Activated CD4-positive, CD25-positive, alpha-beta regulatory T cell (primary cell): ENCODE results near the gene TBC1D9B.
"Not testable (repeated sequence)": the region's sequence is repeated elsewhere in the genome, so short reads cannot be mapped to it uniquely, and the experiment has no call there.

Experiments
- DNase-seq, 4 experiments: peaks; one replicate each; lab custom pipeline; 2025; lab: John Stamatoyannopoulos, UW

Gene TBC1D9B

DNA sequence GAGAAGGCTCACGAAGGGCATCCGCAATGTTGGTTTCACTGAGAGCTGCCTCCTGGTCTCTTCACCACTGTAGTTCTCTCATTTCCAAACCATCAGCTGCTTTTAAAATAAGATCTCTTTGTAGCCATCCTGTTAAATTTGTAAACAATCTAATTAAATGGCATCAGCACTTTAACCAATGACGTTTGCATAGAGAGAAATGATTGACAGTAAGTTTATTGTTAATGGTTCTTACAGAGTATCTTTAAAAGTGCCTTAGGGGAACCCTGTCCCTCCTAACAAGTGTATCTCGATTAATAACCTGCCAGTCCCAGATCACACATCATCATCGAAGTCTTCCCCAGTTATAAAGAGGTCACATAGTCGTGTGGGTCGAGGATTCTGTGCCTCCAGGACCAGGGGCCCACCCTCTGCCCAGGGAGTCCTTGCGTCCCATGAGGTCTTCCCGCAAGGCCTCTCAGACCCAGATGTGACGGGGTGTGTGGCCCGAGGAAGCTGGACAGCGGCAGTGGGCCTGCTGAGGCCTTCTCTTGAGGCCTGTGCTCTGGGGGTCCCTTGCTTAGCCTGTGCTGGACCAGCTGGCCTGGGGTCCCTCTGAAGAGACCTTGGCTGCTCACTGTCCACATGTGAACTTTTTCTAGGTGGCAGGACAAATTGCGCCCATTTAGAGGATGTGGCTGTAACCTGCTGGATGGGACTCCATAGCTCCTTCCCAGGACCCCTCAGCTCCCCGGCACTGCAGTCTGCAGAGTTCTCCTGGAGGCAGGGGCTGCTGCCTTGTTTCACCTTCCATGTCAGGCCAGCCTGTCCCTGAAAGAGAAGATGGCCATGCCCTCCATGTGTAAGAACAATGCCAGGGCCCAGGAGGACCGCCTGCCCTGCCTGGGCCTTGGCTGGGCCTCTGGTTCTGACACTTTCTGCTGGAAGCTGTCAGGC lies 70.4 kb downstream of the TBC1D9B start:
- no peak for DNase-seq

DNA sequence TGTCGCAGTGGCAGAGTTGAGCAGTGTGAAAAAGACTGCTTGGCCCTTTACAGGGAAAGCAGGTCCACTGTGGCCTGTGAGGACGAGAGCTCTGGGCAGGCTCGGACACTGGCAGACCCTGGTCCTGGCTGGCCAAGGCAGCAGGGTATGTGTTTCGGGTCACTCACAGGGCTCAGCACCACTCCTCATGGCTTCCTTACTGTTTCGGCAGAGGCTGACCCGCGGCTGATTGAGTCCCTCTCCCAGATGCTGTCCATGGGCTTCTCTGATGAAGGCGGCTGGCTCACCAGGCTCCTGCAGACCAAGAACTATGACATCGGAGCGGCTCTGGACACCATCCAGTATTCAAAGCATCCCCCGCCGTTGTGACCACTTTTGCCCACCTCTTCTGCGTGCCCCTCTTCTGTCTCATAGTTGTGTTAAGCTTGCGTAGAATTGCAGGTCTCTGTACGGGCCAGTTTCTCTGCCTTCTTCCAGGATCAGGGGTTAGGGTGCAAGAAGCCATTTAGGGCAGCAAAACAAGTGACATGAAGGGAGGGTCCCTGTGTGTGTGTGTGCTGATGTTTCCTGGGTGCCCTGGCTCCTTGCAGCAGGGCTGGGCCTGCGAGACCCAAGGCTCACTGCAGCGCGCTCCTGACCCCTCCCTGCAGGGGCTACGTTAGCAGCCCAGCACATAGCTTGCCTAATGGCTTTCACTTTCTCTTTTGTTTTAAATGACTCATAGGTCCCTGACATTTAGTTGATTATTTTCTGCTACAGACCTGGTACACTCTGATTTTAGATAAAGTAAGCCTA lies 71.3 kb downstream of the TBC1D9B start:
- DNase-seq, result peak in 3 of 4 experiments; percentile 27 to 43 (median 37)

DNA sequence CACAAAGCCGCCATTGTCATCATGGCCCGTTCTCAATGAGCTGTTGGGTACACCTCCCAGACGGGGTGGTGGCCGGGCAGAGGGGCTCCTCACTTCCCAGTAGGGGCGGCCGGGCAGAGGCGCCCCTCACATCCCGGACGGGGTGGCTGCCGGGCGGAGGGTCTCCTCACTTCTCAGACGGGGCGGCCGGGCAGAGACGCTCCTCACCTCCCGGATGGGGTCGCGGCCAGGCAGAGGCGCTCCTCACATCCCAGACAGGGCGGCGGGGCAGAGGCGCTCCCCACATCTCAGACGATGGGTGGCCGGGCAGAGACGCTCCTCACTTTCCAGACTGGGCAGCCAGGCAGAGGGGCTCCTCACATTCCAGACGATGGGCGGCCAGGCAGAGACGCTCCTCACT lies 72.8 kb downstream of the TBC1D9B start:
- DNase-seq, result not testable (repeated sequence)

DNA sequence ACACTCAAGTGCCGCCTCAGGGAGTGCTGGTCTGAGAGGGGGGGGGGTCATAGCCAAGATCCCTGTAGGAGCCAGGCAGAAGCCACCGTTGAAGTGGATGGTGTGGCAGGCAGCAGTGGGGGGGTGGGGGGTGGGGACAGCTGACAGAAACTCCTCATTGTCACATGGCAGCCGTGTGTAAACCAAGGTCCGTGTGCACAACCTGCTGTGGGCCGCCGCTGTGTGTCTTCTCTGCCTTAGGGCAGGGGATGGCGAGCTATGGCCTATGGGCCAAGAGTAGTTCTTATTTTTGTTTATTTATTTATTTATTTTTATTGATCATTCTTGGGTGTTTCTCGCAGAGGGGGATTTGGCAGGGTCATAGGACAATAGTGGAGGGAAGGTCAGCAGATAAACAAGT lies 73.6 kb downstream of the TBC1D9B start:
- no peak for DNase-seq

DNA sequence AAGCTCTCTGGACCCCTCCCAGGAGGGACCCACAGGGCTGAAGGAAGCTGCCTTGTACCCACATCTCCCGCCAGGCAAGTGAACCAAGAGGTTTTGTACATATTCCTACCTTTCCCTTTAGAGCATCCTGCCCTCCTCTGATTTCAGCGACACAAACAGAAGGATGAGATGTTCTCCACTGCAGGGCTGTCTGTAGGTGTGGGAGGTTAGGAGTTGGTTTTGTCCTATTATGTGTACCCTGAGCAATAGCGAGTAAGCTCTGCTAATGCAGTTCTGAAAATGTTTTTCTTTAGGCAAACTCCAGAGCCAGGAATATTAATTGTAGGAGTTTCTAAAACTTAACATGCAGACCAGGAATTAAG lies 74.0 kb downstream of the TBC1D9B start:
- no peak for DNase-seq

DNA sequence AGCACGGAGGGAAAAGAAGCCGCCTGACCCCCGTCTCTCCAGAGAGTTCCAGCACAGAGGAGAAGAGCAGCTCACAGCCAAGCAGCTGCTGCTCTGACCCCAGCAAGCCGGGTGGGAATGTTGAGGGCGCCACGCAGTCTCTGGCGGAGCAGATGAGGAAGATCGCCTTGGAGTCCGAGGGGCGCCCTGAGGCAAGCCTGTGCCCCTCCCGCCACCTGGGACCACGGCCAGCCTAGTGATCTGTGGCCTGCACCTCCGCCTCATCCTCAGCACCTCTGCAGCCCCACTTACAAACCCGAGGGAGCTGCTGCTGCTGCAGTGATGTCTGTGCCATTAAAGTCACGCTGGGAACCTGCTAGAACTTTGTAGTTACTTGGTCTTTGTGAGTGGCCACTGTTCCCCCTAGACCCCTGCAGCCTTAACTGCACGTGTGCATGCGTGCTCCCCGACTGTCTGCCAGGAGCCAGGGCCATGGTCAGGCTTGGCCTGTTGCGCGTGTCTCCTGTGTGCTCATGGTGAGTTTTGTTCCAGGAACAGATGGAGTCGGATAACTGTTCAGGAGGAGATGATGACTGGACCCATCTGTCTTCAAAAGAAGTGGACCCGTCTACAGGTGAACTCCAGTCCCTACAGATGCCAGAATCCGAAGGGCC lies 74.5 kb downstream of the TBC1D9B start:
- DNase-seq, result no peak

DNA sequence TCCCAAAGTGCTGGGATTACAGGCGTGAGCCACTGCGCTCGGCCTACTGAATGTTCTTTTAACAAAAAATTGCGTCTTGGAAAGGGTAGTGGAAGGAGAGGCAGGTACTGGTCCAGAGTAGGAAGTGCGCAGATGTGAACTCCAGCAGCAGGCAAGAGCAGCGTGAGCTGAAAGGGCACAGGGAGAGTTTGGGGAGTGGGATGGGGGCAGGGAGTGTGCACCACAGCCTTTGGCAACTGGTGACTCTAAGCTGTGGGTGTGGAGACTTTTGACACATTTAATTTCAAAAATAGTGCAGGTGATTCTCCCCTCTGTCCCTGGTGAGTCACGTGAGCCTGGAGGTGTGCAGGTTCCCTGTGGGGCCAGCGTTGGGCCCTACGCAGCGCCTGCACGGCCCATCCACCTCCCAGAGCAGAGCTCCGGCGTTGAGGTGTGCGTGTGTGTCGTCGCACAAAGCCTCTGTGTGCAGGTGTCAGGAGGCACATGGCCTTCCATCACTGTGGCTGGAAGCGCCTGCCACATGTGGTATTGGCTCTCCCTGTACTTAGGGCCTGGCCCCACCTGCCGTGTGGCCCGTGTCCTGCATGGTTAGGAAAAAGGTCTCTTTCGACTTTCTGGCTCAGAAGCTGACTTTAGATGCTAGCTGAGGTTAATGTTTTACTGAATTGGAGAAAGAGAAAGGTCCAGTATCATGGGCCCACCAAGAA lies 75.5 kb downstream of the TBC1D9B start:
- no peak for DNase-seq

DNA sequence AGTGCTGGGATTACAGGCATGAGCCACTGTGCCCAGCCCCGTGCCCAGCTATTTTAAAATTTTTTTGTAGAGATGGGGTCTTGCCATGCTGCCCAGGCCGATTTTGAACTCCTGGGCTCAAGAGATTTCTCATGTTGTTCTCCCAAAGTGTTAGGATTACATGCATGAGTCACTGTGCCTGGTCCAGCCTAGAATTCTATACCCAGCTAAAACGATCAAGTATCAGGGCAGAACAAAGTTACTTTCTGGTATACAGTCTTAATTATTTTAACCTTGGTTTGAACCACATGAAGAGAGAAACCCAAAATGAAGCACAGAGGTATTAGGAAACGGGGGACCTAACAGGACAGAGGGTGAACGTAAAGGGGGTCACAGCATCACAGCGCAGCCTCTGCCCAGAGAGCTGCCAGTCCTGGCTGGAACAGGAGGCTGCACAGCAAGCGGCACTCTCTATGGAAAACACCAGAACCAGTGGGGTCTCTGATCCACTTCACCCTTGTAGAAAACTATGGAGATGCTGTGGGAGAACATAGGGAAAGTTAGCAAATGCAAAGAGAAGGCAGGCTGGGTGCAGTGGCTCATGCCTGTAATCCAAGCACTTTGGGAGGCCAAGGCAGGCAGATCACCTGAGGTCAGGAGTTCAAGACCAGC lies 76.8 kb downstream of the TBC1D9B start:
- DNase-seq, result no peak

DNA sequence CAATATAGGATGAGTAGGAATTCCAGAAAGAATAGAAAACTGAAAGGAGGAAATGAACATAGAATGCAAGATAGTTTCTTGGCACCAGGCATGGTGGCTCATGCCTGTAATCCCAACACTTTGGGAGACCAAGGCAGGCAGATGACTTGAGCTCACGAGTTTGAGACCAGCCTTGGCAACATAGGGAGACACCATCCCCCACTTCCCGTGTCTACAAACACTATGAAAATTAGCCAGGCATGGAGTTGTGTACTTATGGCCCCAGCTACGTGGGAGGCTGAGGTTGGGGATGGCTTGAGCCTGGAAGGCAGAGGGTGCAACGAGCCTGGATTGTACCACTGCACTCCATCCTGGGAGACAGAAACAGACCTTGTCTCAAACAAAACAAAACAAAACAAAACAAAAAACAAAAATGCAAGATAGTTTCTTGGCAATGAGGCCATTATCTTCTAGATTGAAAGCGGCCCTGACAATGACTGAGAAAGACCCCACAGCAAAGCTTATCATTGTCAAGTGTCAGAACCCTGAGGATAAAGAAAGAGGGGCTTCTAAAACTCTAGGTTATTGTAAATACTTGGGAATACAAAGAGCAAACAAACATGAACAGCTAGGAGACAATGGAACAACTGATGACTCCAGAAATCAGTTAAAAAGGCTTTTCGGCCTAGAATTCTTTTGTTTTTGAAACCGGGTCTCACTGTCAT lies 77.8 kb downstream of the TBC1D9B start:
- DNase-seq, result no peak

DNA sequence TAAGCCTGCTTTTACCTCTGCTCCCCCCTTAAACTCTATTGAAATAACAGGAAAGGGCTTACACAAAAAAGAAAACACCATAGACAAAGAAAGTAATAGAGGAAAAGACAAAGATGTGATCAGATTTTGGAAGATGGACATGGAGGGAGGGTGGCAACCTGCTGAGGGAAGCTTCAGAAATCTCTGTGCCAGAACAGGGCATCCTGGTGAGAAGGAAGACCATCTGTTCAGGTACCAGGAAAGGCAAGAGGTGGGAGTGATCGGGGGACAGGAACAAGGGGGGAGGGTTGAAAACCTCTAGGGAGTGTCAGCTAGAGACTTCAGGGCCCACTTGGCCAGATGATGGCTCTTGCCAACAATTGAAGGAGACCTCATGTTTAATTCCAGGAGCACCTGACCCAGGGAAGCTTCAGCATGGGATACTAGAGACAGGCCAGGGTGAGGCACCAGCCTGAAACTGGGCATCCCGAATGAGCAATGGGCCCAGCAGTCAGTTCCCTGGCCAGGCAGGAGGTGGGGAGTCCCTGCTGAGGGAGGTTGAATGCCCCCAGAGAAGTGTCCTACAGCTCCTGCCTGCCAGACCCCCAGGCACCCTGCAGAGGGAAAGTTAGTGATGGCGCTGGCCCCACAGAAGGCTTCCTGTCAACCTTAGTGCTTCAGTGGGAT lies 78.8 kb downstream of the TBC1D9B start:
- DNase-seq, result no peak

DNA sequence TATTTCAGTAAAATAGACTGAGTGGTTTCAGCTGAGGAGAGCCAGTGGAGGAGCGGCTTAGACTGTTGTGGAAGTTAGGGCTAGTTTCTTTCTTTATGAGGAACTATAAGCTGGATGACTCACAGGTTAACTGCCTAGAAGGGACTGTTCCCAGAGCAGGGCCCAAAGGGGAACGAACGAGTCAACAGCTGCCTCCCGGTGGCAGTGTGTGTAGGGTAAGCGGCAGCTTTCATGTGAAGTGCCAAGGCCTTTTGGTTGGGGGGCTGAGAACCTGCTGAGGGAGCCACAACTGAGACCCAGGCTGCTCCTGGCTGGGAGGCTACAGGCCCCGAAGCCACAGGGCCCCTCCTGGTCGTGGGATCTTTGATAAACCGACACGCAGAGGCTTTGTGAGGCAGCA lies 80.0 kb downstream of the TBC1D9B start:
- DNase-seq, result no peak

DNA sequence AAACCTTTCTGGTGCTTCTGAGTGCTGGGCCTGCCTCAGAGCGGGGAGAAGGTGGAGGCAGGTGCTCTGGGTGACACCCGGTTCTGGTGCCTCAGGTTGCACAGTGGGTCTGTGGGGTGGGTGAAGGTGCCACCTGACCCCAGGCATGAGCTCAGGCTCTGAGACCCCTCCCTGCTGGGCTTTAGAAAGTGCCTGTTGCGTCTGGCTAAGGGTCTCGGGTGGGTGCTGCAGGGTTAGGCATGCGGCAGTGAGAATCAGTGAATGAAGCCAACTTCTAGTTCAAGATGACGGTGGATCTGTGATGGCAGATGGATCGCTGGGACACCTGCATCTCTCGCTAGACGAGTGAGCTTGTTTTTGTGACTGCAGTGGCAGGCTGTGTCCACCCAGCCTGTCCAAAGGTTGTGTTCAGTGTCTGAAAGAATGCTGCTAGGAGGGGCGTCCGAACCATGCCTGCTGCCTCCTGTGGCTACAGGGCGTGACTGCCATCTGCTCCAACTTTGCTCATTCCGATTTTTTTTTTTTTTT lies 82.0 kb downstream of the TBC1D9B start:
- no peak for DNase-seq

DNA sequence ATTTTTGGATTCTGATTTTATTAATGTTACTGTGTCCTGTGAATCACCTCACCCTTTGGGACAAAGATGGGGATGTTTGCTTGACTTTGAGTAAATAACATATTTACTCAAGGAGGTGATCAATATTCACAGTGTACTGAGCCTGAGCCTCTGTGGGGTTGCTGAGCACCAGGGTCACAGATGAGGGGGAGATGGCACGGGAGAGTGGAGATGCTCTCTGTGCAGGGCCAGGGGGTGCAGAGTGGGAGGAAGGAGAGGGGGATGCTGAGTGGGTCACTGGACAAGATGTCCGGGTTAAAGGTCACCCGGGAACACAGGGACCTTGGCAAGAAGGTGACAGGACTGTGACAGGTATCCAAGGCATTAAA lies 83.0 kb downstream of the TBC1D9B start:
- no peak for DNase-seq

DNA sequence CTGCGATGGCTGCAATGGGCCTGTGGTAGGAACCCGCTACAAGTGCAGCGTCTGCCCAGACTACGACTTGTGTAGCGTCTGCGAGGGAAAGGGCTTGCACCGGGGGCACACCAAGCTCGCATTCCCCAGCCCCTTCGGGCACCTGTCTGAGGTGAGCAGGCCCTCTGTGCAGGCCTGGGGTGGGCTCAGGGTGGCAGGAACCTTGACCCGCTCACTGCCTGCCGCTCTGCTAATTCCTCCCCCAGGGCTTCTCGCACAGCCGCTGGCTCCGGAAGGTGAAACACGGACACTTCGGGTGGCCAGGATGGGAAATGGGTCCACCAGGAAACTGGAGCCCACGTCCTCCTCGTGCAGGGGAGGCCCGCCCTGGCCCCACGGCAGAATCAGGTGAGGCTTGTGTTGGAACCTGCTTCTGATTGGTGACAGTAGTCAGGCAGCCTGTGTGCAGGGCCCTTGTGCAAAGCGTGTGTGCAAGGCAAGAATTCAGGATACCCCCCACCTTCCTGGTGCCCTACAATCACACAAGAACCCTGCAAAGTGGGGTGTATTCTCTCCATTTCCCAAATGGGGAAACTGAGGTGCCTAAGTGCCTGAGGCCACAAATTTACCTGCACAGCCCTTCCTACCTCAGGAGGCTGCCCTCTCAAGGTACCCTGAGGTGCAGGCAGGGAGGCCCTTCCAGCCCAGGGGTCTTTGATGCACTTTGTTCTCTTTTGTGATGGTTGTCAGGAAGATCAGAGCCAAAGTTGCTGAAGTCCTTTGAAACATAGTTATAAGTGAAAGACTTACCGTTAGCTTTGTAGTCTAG lies 83.6 kb downstream of the TBC1D9B start:
- DNase-seq, result no peak

DNA sequence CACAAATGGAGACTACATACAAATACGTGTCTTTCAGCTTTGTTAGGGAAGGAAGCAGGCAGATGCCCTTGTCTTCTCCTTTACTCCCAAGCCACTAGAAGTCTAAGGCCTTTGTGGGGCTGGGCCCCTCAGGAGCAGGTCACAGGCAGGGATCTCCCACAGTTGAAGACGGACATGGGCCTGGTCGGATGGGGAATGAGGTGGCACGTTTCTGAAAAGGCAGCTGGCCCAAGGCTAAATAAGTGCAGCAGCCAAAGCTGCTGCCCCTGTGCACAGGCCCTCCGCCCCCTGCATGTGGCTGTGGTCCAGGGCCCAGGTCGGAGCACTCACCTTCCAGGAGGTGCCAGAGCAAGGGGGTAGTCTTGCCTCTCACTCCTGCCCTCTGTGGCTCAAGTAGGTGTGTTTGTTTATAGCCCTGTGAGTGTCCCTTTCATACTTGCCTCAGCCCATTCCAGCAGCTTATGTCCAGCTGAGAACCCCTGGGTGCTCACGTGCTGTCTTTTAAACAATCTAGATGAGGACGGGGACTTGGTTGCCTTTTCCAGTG lies 85.2 kb downstream of the TBC1D9B start:
- DNase-seq, result no peak

DNA sequence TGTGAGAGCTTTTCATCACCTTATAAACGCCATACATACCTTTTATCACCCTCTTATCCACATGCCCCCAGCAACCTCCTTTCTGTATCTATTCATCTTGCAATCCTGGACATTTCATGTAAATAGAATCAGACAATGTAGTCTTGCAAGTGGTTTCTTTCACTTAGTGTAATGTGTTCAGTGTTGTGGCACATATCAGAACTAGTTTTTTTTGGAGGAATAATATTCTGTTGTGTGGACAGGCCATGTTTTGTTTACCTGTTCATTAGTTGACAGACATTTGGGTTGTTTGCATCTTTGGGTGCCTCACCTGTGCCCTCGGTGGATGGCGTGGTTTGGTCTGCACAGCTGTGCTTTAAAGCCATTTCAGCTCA lies 85.7 kb downstream of the TBC1D9B start:
- no peak for DNase-seq

DNA sequence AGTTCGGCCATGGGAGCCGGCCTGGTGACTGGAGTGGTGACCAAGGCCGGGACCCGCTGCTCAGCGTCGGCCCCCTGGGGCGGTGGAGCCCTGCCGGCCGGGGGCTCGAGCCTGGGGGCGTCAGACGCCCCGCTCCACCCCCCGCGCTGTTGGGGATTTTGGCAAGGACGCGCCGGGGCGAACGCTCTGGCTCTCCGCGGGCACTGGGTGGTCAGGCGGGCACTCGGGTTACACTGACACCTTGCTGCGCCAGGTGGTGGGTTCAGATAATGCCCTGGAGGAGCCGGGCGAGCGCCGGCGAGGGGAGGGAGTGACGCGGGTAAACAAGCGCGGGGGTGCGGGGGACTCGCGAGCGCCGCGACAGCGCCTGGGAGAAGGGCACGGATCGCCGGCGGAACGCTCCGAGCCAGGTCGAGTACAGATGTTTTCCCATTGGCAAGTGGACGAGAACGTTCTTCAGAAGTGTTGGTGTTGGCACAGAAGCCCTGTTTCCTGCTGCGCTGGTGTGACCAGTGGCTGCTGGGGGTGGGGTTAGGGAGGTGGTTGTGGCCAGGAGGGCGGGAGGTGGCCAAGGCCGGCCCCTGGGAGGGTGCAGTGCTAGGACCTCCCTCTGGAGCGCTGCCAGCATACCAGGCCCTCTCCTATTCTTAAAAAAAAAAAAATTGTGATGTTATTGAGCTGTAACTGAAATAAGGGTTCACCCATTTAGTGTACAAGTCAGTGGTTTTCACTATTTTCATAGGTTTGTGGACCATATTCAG lies 86.2 kb downstream of the TBC1D9B start:
- peak; percentile 52 to 68 (median 65) for DNase-seq
